Measurements from ENCODE around the gene CHRM4.

- TF ChIP-seq POLR2A (IDR thresholded peaks at IDR 0.05) (no peak), CTCF (IDR thresholded peaks at IDR 0.05) (no peak)
These were observed 56.3 kb downstream of the CHRM4 start for GRCh38 chr11:46335271-46335670.
